Nephron progenitor cell (in vitro differentiated cells): Measurements from ENCODE around the gene PCSK1.
"Not testable (repeated sequence)": the region's sequence is repeated elsewhere in the genome, so short reads cannot be mapped to it uniquely, and the experiment has no call there.

ENCODE experiments used
- DNase-seq: peaks from one replicate; pipeline ENCODE4 v3.0.0; 2021
- H3K27ac Mint-ChIP-seq: 2 replicates; pipeline ENCODE4 v1.8.0; 2021; ENCODE audit warnings: mild to moderate bottlenecking, moderate library complexity, mixed read lengths
- H3K27me3 Mint-ChIP-seq: 2 replicates; pipeline ENCODE4 v1.8.0; 2021; ENCODE audit warnings: mild to moderate bottlenecking, low read depth, mixed read lengths; ENCODE audit not compliant: poor library complexity
- H3K36me3 Mint-ChIP-seq: 2 replicates; pipeline ENCODE4 v1.8.0; 2021; ENCODE audit warnings: low read depth, mixed read lengths
- H3K4me1 Mint-ChIP-seq: 2 replicates; pipeline ENCODE4 v1.8.0; 2021; ENCODE audit warnings: mixed read lengths
- H3K4me3 Mint-ChIP-seq: 2 replicates; pipeline ENCODE4 v1.8.0; 2021; ENCODE audit warnings: mild to moderate bottlenecking, moderate library complexity, mixed read lengths
- H3K9me3 Mint-ChIP-seq: 2 replicates; pipeline ENCODE4 v1.8.0; 2021; ENCODE audit warnings: mild to moderate bottlenecking, moderate library complexity, mixed read lengths
- CTCF ChIP-seq: fragments of 200-600 bp; sonication (generic); IDR thresholded peaks from 2 replicates; pipeline ENCODE4 v1.5.0; 2021; ENCODE audit warnings: antibody characterized with exemption

PCSK1 gene

GRCh38 chr5:96370976-96371375 is 62.1 kb downstream of the PCSK1 start:
- Mint-ChIP-seq H3K36me3 (peaks cover 4% of the 10 kb centered on the region), H3K4me1 (no peaks in the 10 kb centered on the region), H3K9me3 (peaks cover 11% of the 10 kb centered on the region), H3K4me3 (no peak overlapping the region), H3K27me3 (peaks cover 9% of the 10 kb centered on the region), H3K27ac (no peak overlapping the region)
- no peak for DNase-seq
- TF ChIP-seq CTCF: no peak

DNA sequence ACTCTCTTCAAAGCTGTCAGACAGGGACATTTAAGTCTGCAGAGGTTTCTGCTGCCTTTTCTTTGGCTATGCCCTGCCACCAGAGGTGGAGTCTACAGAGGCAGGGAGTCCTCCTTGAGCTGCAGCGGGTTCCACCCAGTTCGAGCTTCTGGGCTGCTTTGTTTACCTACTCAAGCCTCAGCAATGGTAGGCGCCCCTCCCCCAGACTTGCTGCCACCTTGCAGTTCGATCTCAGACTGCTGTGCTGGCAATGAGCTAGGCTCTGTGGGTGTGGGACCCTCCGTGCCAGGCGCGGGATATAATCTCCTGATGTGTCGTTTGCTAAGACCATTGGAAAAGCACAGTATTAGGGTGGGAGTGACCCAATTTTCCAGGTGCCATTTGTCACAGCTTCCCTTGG is 65.7 kb downstream of the PCSK1 start:
- not testable (repeated sequence) for H3K36me3 Mint-ChIP-seq, H3K27me3 Mint-ChIP-seq, H3K4me3 Mint-ChIP-seq, H3K27ac Mint-ChIP-seq, H3K4me1 Mint-ChIP-seq, DNase-seq
- peaks cover 11% of the 10 kb centered on the region for H3K9me3 Mint-ChIP-seq

DNA sequence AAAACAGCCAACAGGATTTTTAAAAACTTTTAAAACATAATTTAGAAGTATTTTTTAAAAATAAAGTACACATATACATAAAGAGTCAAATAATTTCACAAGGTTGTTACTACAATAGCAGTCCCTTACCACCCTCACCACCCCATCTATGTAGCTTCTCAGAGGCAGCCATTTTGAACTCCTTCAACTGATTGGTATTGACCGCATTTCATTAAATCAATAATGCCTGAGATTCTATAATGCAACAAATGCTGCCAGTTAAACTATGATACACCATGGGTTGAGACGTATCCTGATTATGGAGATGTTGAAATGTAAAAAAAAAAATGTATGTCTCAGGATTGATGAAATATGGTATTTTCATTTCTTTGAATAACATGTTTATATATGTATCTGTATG is 78.8 kb downstream of the PCSK1 start:
- no peak for DNase-seq
- H3K4me3 Mint-ChIP-seq: no peak overlapping the region
- H3K9me3 Mint-ChIP-seq: peaks cover 30% of the 10 kb centered on the region
- no peak for TF ChIP-seq CTCF
- peaks cover 5% of the 10 kb centered on the region for H3K27me3 Mint-ChIP-seq
- H3K36me3 Mint-ChIP-seq: no peaks in the 10 kb centered on the region
- H3K4me1 Mint-ChIP-seq: no peaks in the 10 kb centered on the region
- H3K27ac Mint-ChIP-seq: no peak overlapping the region

GRCh38 chr5:96353220-96353619 is 79.8 kb downstream of the PCSK1 start:
- Mint-ChIP-seq H3K4me3 (no peak overlapping the region), H3K27ac (no peak overlapping the region), H3K27me3 (peaks cover 5% of the 10 kb centered on the region), H3K4me1 (no peaks in the 10 kb centered on the region), H3K9me3 (peaks cover 22% of the 10 kb centered on the region), H3K36me3 (no peaks in the 10 kb centered on the region)
- TF ChIP-seq CTCF: no peak
- no peak for DNase-seq

DNA sequence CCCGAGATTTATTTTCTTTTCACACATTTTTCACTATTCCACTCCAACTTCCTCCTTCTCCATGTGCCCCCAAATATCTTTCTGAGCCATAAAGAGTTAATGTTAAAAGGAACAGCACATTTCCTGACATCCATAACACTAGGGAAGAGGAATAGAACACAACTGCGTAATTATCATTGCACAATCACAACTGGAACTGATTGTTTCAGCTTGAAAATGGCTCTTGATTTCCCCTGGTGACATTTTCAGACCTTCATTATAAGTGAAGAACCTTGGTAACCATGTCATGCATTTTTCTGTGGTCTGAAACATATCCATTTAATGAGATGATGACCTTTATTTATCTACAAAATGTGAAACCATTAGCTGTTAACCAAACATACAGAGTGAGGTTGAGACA is 82.4 kb downstream of the PCSK1 start:
- Mint-ChIP-seq H3K27me3 (peaks cover under 1% of the 10 kb centered on the region), H3K27ac (no peak overlapping the region), H3K9me3 (peaks cover 3% of the 10 kb centered on the region), H3K4me1 (no peaks in the 10 kb centered on the region), H3K36me3 (no peaks in the 10 kb centered on the region), H3K4me3 (no peak overlapping the region)
- TF ChIP-seq CTCF: no peak
- no peak for DNase-seq

DNA sequence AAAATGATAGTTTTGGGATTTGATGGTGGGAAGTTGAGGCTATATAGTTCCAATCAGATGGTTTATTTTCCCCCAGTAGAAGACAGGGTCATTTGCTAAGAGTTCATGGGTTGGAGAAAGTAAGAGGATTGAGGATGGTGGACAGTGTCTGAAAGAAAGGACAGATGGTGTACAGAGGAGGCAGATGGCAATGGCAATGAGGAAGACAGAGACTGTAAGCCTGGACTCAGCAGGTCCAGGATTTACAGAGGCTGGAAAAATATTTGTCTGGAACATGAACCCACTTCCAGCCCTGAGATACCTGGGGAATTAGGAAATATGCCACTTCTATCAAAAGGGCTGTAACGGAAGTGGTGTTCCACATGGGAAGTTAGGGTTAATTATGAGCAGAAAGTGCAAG is 84.5 kb downstream of the PCSK1 start:
- no peaks in the 10 kb centered on the region for H3K27me3 Mint-ChIP-seq
- TF ChIP-seq CTCF: no peak
- H3K4me3 Mint-ChIP-seq: no peak overlapping the region
- DNase-seq: no peak
- peaks cover 3% of the 10 kb centered on the region for H3K9me3 Mint-ChIP-seq
- H3K4me1 Mint-ChIP-seq: no peaks in the 10 kb centered on the region
- H3K27ac Mint-ChIP-seq: no peak overlapping the region
- H3K36me3 Mint-ChIP-seq: no peaks in the 10 kb centered on the region
